K562 (cell line): ENCODE measurements around the gene PPM1L. TPM values are rescaled to one million over a fixed set of nuclear protein-coding genes. Genes with fewer than 3 reads are reported as not detected.

Experiments
- ATAC-seq: fragments of 200-7000 bp; cut with Tn5 transposase; 3 replicates; pipeline ENCODE4 v1.9.1; 2020; ENCODE audit warnings: moderate library complexity
- BruUV-seq: library from RNA; stranded (reverse); fragments of 400-500 nt; replicated peaks from 2 replicates; lab custom pipeline; 2021; lab: Mats Ljungman, UMichigan
- CTCF ChIA-PET: fragments of 300-600 bp; formaldehyde crosslinking; extraction: SDS; loops from one replicate; lab custom pipeline; 2021; ENCODE audit warnings: low intra/inter-chr PET ratio; lab: Yijun Ruan, JAX
- POLR2A ChIA-PET: fragments of 300-600, 350-650 bp; sonication (Branson Sonifier 250); formaldehyde crosslinking; extraction: SDS; loops from one replicate; lab custom pipeline; 2021; ENCODE audit warnings: antibody characterized with exemption, inconsistent platforms; lab: Yijun Ruan, JAX
- DNase-seq, 4 experiments: peaks; one replicate each; pipeline versions ENCODE4 v3.0.0 to v3.0.0-alpha.2; 2011 to 2018; ENCODE audit warnings: low spot score in 3 of 4, mixed read lengths in 3 of 4; ENCODE audit errors: extremely low read depth in 1 of 4
- FAIRE-seq: peaks from 2 replicates; lab custom pipeline; 2011; peaks lifted over from hg19 to GRCh38; lab: Jason Lieb, UNC
- H2AFZ ChIP-seq: 2 replicates; pipeline ENCODE4 v1.6.0; 2011; ENCODE audit warnings: low read depth, low read length, control low read depth, inconsistent platforms
- H3K27ac ChIP-seq: fragments of 200-600 bp; 3 replicates; pipeline ENCODE4 v1.8.0; 2011; ENCODE audit warnings: low read depth, mild to moderate bottlenecking, control low read depth, inconsistent platforms, low read length, moderate library complexity, mixed read lengths; ENCODE audit errors: extremely low read depth
- H3K27me3 ChIP-seq, 2 experiments: fragments of 300-600 bp in 1 of 2; 2 replicates in 1 of 2; 3 replicates in 1 of 2; pipeline versions ENCODE4 v1.6.0 to v1.8.0; 2011; ENCODE audit warnings: inconsistent platforms in 2 of 2, low read length in 2 of 2, mild to moderate bottlenecking in 1 of 2, mixed read lengths in 1 of 2, moderate library complexity in 1 of 2; ENCODE audit not compliant: control insufficient read depth in 2 of 2, insufficient read depth in 2 of 2
- H3K36me3 ChIP-seq: fragments of 300-600 bp; 3 replicates; pipeline ENCODE4 v1.8.0; 2011; ENCODE audit warnings: mild to moderate bottlenecking, low read length, inconsistent platforms; ENCODE audit not compliant: control insufficient read depth, insufficient read depth
- H3K4me1 ChIP-seq, 2 experiments: fragments of 200-600 bp in 1 of 2; replicated peaks in 1 of 2; 2 replicates in 1 of 2; 3 replicates in 1 of 2; pipeline versions ENCODE4 v1.5.1 to v1.8.0; 2011; ENCODE audit warnings: inconsistent platforms in 2 of 2, low read length in 2 of 2, mild to moderate bottlenecking in 1 of 2, mixed read lengths in 1 of 2, moderate library complexity in 1 of 2; ENCODE audit not compliant: control insufficient read depth in 2 of 2, insufficient read depth in 2 of 2
- H3K4me2 ChIP-seq: 2 replicates; pipeline ENCODE4 v1.6.1; 2011; ENCODE audit warnings: low read length, control low read depth, inconsistent platforms, mixed read lengths; ENCODE audit not compliant: insufficient read depth
- H3K4me3 ChIP-seq: fragments of 200-600 bp; sonication (generic), shearing (Covaris generic); 2 replicates; pipeline ENCODE4 v1.5.1; 2016; ENCODE audit warnings: control low read depth, inconsistent platforms
- H3K79me2 ChIP-seq: fragments of 200-600 bp; 3 replicates; pipeline ENCODE4 v1.8.0; 2011; ENCODE audit warnings: low read length, inconsistent platforms; ENCODE audit not compliant: control insufficient read depth, insufficient read depth
- H3K9ac ChIP-seq, 2 experiments: 2 replicates each; pipeline versions ENCODE4 v1.6.0 to v1.6.1; 2011; ENCODE audit warnings: low read depth in 2 of 2, low read length in 2 of 2, control low read depth in 1 of 2, inconsistent platforms in 1 of 2, mild to moderate bottlenecking in 1 of 2, mixed read lengths in 1 of 2; ENCODE audit not compliant: insufficient read depth in 1 of 2
- H3K9me1 ChIP-seq: one replicate; pipeline ENCODE4 v1.6.0; 2011; ENCODE audit warnings: inconsistent platforms, mild to moderate bottlenecking, low read length, moderate library complexity; ENCODE audit not compliant: control insufficient read depth, insufficient read depth
- H3K9me3 ChIP-seq: replicated peaks from 2 replicates; pipeline ENCODE4 v1.5.1; 2011; ENCODE audit warnings: low read depth, low read length, inconsistent platforms; ENCODE audit not compliant: control insufficient read depth, insufficient read depth
- H4K20me1 ChIP-seq: replicated peaks from 2 replicates; pipeline ENCODE4 v1.6.1; 2011; ENCODE audit warnings: low read length, inconsistent platforms, mixed read lengths; ENCODE audit not compliant: control insufficient read depth, insufficient read depth
- ATF1 ChIP-seq, 2 experiments: fragments of 450-650 bp in 1 of 2; IDR thresholded peaks; 2 replicates each; pipeline ENCODE4 v1.6.1; 2016; ENCODE audit warnings: missing compliant biosample characterization in 1 of 2, missing genetic modification characterization in 1 of 2
- CEBPG ChIP-seq, 3 experiments: fragments of 200-800 bp in 1 of 3; sonication (Bioruptor generic) in 1 of 3; sonication (generic) in 1 of 3; formaldehyde crosslinking in 1 of 3; IDR thresholded peaks in 2 of 3; conservative IDR thresholded peaks in 1 of 3; 2 replicates each; pipeline versions ENCODE4 v1.6.1 to v1.8.0; 2016 to 2022; ENCODE audit warnings: missing compliant biosample characterization in 2 of 3, missing genetic modification characterization in 2 of 3, mild to moderate bottlenecking in 1 of 3, missing genetic modification reagents in 1 of 3
- COPS2 ChIP-seq: fragments of 450-650 bp; conservative IDR thresholded peaks from 2 replicates; pipeline ENCODE4 v1.6.1; 2016; ENCODE audit warnings: mild to moderate bottlenecking, moderate library complexity
- EP300 ChIP-seq: IDR thresholded peaks from 2 replicates; pipeline ENCODE4 v1.6.1; 2012; ENCODE audit warnings: low read length, improper control_type of control experiment
- KAT8 ChIP-seq: fragments of 450-650 bp; IDR thresholded peaks from 2 replicates; pipeline ENCODE4 v1.6.1; 2016; ENCODE audit warnings: low read depth, mild to moderate bottlenecking
- KDM1A ChIP-seq, 2 experiments: fragments of 450-650 bp; IDR thresholded peaks; 2 replicates each; pipeline ENCODE4 v1.6.1; 2016; ENCODE audit warnings: mild to moderate bottlenecking in 2 of 2
- PRMT5 ChIP-seq: sonication (generic); formaldehyde crosslinking; IDR thresholded peaks from 2 replicates; pipeline ENCODE4 v1.5.0; 2020; ENCODE audit warnings: missing genetic modification reagents
- RBM17 ChIP-seq: fragments of 200-400 bp; formaldehyde crosslinking; IDR thresholded peaks from 2 replicates; pipeline ENCODE4 v1.6.1; 2017; ENCODE audit warnings: low read depth, mild to moderate bottlenecking, low read length, borderline replicate concordance
- WHSC1 ChIP-seq: IDR thresholded peaks from one replicate; pipeline ENCODE4 v1.6.1; 2012; ENCODE audit warnings: low read length, control low read depth, inconsistent platforms
- ZNF12 ChIP-seq: sonication (generic); formaldehyde crosslinking; IDR thresholded peaks from 2 replicates; pipeline ENCODE4 v1.4.0; 2020; ENCODE audit warnings: mild to moderate bottlenecking, missing genetic modification reagents
- ZNF232 ChIP-seq: sonication (generic); formaldehyde crosslinking; IDR thresholded peaks from 2 replicates; pipeline ENCODE4 v1.8.0; 2022; ENCODE audit warnings: mild to moderate bottlenecking, missing genetic modification reagents
- ZNF507 ChIP-seq: conservative IDR thresholded peaks from 2 replicates; pipeline ENCODE4 v1.6.1; 2017; ENCODE audit warnings: missing genetic modification characterization, missing compliant biosample characterization
- ZNF785 ChIP-seq: fragments of 250-450 bp; sonication (Bioruptor Pico); IDR thresholded peaks from 2 replicates; pipeline ENCODE4 v1.4.0; 2020; ENCODE audit warnings: mild to moderate bottlenecking
- WGBS: fragments of 100-300 bp; shearing (Covaris generic); methylation state at CpG from one replicate; pipeline ENCODE4 v1.1.6; 2016; ENCODE audit warnings: low coverage, mixed read lengths; ENCODE audit not compliant: insufficient coverage; ENCODE audit errors: missing lambda C conversion rate; 5-methylcytosine and 5-hydroxymethylcytosine counted together
- in situ Hi-C: fragments of 300-500 bp; cut with MboI; formaldehyde crosslinking; loops from 4 replicates; pipeline ENCODE4 v1.15.0; 2018; ENCODE audit warnings: inconsistent platforms, mixed read lengths
- intact Hi-C: fragments of 100-400 bp; cut with micrococcal nuclease; formaldehyde crosslinking; loops from 2 replicates; pipeline ENCODE4 v1.14.2; 2022
- polyA plus RNA-seq, 8 experiments: library from polyadenylated mRNA; depleted of rRNA in 4 of 8; stranded (reverse) in 5 of 8; unstranded in 3 of 8; fragments of >200 nt; fragmentation: Nextera tagmentation in 2 of 8; fragmentation: Illumina TruSeq in 1 of 8; extraction: Ambion mirVana in 2 of 8; extraction: Trizol in 1 of 8; gene quantifications; 2 replicates each; pipeline versions ENCODE4 v1.2.1 to v1.2.3, GENCODE V29; 2011 to 2014; ENCODE audit warnings: inconsistent platforms in 1 of 8, missing spikeins in 1 of 8
- total RNA-seq, 7 experiments: library from RNA; depleted of rRNA in 6 of 7; stranded (reverse); fragments of >200 nt in 6 of 7; fragmentation: Illumina TruSeq in 2 of 7; extraction: Trizol in 2 of 7; gene quantifications; 2 replicates each; pipeline versions ENCODE4 v1.2.1 to v1.2.3, GENCODE V29; 2011 to 2021; ENCODE audit warnings: low replicate concordance in 1 of 7
- TF ChIP-seq, protein P1 (sequence below): fragments of 450-650 bp; conservative IDR thresholded peaks from 2 replicates; pipeline ENCODE4 v1.6.1; 2016; ENCODE audit warnings: missing genetic modification characterization, low read depth, mild to moderate bottlenecking, missing compliant biosample characterization, moderate library complexity
- TF ChIP-seq, protein P2 (sequence below): fragments of 250-450 bp; sonication (Bioruptor Pico); IDR thresholded peaks from 2 replicates; pipeline ENCODE4 v1.5.0; 2021
- TF ChIP-seq, protein P3 (sequence below): fragments of 200-800 bp; sonication (Bioruptor generic); IDR thresholded peaks from 2 replicates; pipeline ENCODE4 v1.6.1; 2017; ENCODE audit warnings: missing genetic modification characterization, missing compliant biosample characterization

Gene PPM1L
- total and polyA plus RNA-seq, 9 of the 15 experiments (the other 6 are each of a cell fraction or from before 2014, with no cell fraction given): 0.01 to 0.41 (median 0.14) TPM

DNA sequence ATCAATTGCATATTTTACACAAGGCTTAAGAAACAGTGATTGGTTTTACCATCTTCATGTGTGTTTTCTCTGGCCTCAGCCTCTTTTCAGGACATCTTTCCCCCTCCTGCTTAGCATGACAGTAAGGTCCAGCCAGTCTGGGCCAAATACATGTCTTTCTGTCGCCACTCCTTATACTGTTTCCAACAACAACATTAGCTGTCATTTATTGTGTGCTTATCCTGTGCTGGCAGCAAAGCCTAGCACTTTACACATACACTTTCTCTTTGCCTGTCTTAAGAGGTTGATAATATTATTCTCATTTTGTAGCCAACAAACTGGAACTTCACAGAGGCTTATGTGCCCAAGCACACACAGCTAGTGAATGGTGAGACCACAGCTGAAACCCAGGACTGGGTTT is 311.3 kb downstream of the PPM1L start:
- FAIRE-seq: no peak
- TF ChIP-seq ZNF12 (CRISPR knock-in tag): no peak
- TF ChIP-seq ATF1 (CRISPR knock-in tag; IDR thresholded peaks at IDR 0.05): no peak
- TF ChIP-seq ATF1 (tag; IDR thresholded peaks at IDR 0.05): no peak
- no peak for TF ChIP-seq PRMT5 (CRISPR knock-in tag)
- TF ChIP-seq KAT8: no peak
- no peak for TF ChIP-seq RBM17
- no peak for TF ChIP-seq CEBPG (CRISPR knock-in tag; IDR thresholded peaks at IDR 0.05)
- no peak for TF ChIP-seq CEBPG (tag; conservative IDR thresholded peaks at IDR 0.05 in 1 of 2, IDR thresholded peaks at IDR 0.05 in 1 of 2)
- TF ChIP-seq, protein P1, sequence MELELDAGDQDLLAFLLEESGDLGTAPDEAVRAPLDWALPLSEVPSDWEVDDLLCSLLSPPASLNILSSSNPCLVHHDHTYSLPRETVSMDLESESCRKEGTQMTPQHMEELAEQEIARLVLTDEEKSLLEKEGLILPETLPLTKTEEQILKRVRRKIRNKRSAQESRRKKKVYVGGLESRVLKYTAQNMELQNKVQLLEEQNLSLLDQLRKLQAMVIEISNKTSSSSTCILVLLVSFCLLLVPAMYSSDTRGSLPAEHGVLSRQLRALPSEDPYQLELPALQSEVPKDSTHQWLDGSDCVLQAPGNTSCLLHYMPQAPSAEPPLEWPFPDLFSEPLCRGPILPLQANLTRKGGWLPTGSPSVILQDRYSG: no peak
- TF ChIP-seq, protein P2, sequence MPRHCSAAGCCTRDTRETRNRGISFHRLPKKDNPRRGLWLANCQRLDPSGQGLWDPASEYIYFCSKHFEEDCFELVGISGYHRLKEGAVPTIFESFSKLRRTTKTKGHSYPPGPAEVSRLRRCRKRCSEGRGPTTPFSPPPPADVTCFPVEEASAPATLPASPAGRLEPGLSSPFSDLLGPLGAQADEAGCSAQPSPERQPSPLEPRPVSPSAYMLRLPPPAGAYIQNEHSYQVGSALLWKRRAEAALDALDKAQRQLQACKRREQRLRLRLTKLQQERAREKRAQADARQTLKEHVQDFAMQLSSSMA (CRISPR knock-in tag): no peak
- TF ChIP-seq ZNF232 (CRISPR knock-in tag): no peak
- TF ChIP-seq COPS2: no peak
- no peak for TF ChIP-seq ZNF507 (tag)
- TF ChIP-seq, protein P3, sequence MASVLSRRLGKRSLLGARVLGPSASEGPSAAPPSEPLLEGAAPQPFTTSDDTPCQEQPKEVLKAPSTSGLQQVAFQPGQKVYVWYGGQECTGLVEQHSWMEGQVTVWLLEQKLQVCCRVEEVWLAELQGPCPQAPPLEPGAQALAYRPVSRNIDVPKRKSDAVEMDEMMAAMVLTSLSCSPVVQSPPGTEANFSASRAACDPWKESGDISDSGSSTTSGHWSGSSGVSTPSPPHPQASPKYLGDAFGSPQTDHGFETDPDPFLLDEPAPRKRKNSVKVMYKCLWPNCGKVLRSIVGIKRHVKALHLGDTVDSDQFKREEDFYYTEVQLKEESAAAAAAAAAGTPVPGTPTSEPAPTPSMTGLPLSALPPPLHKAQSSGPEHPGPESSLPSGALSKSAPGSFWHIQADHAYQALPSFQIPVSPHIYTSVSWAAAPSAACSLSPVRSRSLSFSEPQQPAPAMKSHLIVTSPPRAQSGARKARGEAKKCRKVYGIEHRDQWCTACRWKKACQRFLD (CRISPR knock-in tag): no peak
- TF ChIP-seq WHSC1: no peak
- TF ChIP-seq ZNF785 (CRISPR knock-in tag): no peak
- TF ChIP-seq KDM1A (IDR thresholded peaks at IDR 0.05): no peak
- no peak for TF ChIP-seq EP300
- no peak overlapping the region for H3K4me3 ChIP-seq
- H4K20me1 ChIP-seq: no peaks in the 10 kb centered on the region
- POLR2A ChIA-PET: no interaction called here
- no peak overlapping the region for H2AFZ ChIP-seq
- H3K36me3 ChIP-seq: no peaks in the 10 kb centered on the region
- intact Hi-C loops (no loop called here), in situ Hi-C loops (no loop called here)
- no peaks in the 10 kb centered on the region for H3K79me2 ChIP-seq
- no peak overlapping the region for H3K27ac ChIP-seq
- no TSS peak for BruUV-seq
- no peaks in the 10 kb centered on the region; a peak in 1 of 5 replicates for H3K4me1 ChIP-seq
- ATAC-seq: no peak
- no peaks in the 10 kb centered on the region for H3K9me1 ChIP-seq
- DNase-seq: no peak
- no peak overlapping the region for H3K4me2 ChIP-seq
- H3K9ac ChIP-seq: no peak overlapping the region
- 6% methylated on average over 1 of the region's 1 CpG for WGBS
- CTCF ChIA-PET: no interaction called here
- no peaks in the 10 kb centered on the region for H3K9me3 ChIP-seq
- no peaks in the 10 kb centered on the region for H3K27me3 ChIP-seq
